Measurements from ENCODE around the gene PRSS23. TPM values are rescaled to one million over a fixed set of nuclear protein-coding genes. Genes with fewer than 3 reads are reported as not detected.

The PRSS23 gene
- total and polyA plus RNA-seq, 10 of the 15 experiments (the other 5 are each of a cell fraction or from before 2014, with no cell fraction given), result 0.03 to 0.39 (median 0.16) TPM; not detected in 5

- H3K9me3 ChIP-seq (replicated peaks; ENCODE audit: control insufficient read depth, insufficient read depth, low read length), result no peaks in the 10 kb centered on the region
- POLR2A ChIA-PET, result no interaction called here
- SMC1A ChIA-PET (ENCODE audit: uncharacterized antibody, unreplicated experiment), result interaction anchor here (1.0 to 2.2 kb wide), 4 partner anchors 8 to 358 kb away, joined by 3 to 5 read pairs (median 4); no protein-coding TSS in a partner anchor
- CTCF ChIA-PET, result interaction anchor here (1.2 to 3.3 kb wide), 5 partner anchors 9 to 350 kb away, joined by 4 to 14 read pairs (median 5); no protein-coding TSS in a partner anchor
- H2AFZ ChIP-seq (ENCODE audit: control insufficient read depth, low read depth, low read length), result no peak overlapping the region
- no peak overlapping the region for H3K4me2 ChIP-seq (ENCODE audit: control insufficient read depth, insufficient read depth)
- BruUV-seq (replicated peaks), result no TSS peak
- H3K4me3 ChIP-seq, result no peak overlapping the region
- no peaks in the 10 kb centered on the region for H3K79me2 ChIP-seq (ENCODE audit: control insufficient read depth, insufficient read depth, low read length)
- intact Hi-C loops (cut with micrococcal nuclease; ENCODE audit: unreplicated experiment), result no loop called here
- no peaks in the 10 kb centered on the region for H3K36me3 ChIP-seq (ENCODE audit: control insufficient read depth in 2 of 2, insufficient read depth in 2 of 2, low read length in 1 of 2)
- H3K4me1 ChIP-seq (ENCODE audit: control insufficient read depth, insufficient read depth, low read length), result no peaks in the 10 kb centered on the region
- in situ Hi-C loops (cut with MboI), result loop anchor here (25.0 kb wide), 1 partner anchor 1220 kb away; no protein-coding TSS in a partner anchor
- ATAC-seq, result no peak
- H3K27me3 ChIP-seq (replicated peaks in 1 of 2; ENCODE audit: control insufficient read depth in 2 of 2, insufficient read depth in 2 of 2, low read length in 1 of 2), result no peaks in the 10 kb centered on the region
- H3K27ac ChIP-seq (ENCODE audit: control insufficient read depth, insufficient read depth), result no peak overlapping the region
- H3K9ac ChIP-seq (ENCODE audit: control insufficient read depth, insufficient read depth, low read length), result no peak overlapping the region
- FAIRE-seq, result no peak
- no peak for DNase-seq (ENCODE audit: low read depth, low spot score)
- H4K20me1 ChIP-seq (ENCODE audit: control insufficient read depth, insufficient read depth), result no peaks in the 10 kb centered on the region
- WGBS (ENCODE audit: insufficient coverage, insufficient replicate concordance, low lambda C conversion rate, missing lambda C conversion rate), result 23% methylated on average over 3 of the region's 3 CpGs
- RAD21 ChIA-PET (ENCODE audit: unreplicated experiment), result interaction anchor here (1.2 kb wide), 1 partner anchor 350 kb away, joined by 4 read pairs; no protein-coding TSS in a partner anchor
- TF ChIP-seq BCLAF1 (IDR thresholded peaks at IDR 0.05), result no peak
- no peak for TF ChIP-seq CBX5 (IDR thresholded peaks at IDR 0.05; ENCODE audit: low read depth)
- TF ChIP-seq RAD21 (IDR thresholded peaks at IDR 0.05; ENCODE audit: insufficient read depth, low read depth, low read length), result no peak
- TF ChIP-seq CUX1 (IDR thresholded peaks at IDR 0.05; ENCODE audit: insufficient replicate concordance, low read depth, low read length), result no peak
- TF ChIP-seq NR2F1 (conservative IDR thresholded peaks at IDR 0.05), result no peak
- no peak for TF ChIP-seq SMC3 (IDR thresholded peaks at IDR 0.05; ENCODE audit: borderline replicate concordance, low read length)
- no peak for TF ChIP-seq MLLT1 (IDR thresholded peaks at IDR 0.05)
- TF ChIP-seq YBX1 (IDR thresholded peaks at IDR 0.05), result no peak
- TF ChIP-seq MTA3 (IDR thresholded peaks at IDR 0.05; ENCODE audit: borderline replicate concordance, low read length), result no peak
- no peak for TF ChIP-seq ZNF592 (IDR thresholded peaks at IDR 0.05)
Measured at GRCh38 chr11:86806903-86807302, 6.6 kb downstream of the PRSS23 start.
